Activated naive CD8-positive, alpha-beta T cell treated with anti-CD3 and anti-CD28 coated beads for 36 hours (primary cell): ENCODE data around the gene PRDX6. TPM values are rescaled to one million over a fixed set of nuclear protein-coding genes. Genes with fewer than 3 reads are reported as not detected.
A peak's percentile ranks its signal among the peaks of the same experiment; 100 is the strongest.

Experiments
- DNase-seq: peaks from one replicate; pipeline ENCODE4 v3.0.0; 2021
- H3K27ac Mint-ChIP-seq: one replicate; pipeline ENCODE4 v1.8.0; 2022; ENCODE audit warnings: mild to moderate bottlenecking, moderate library complexity, mixed read lengths
- H3K27me3 Mint-ChIP-seq: one replicate; pipeline ENCODE4 v1.8.0; 2022; ENCODE audit warnings: mild to moderate bottlenecking, mixed read lengths
- H3K36me3 Mint-ChIP-seq: one replicate; pipeline ENCODE4 v1.8.0; 2021; ENCODE audit warnings: mild to moderate bottlenecking, mixed read lengths
- H3K4me1 Mint-ChIP-seq: one replicate; pipeline ENCODE4 v1.8.0; 2021; ENCODE audit warnings: mixed read lengths
- H3K4me3 Mint-ChIP-seq: one replicate; pipeline ENCODE4 v1.8.0; 2022; ENCODE audit warnings: mild to moderate bottlenecking, moderate library complexity, mixed read lengths
- H3K9me3 Mint-ChIP-seq: one replicate; pipeline ENCODE4 v1.8.0; 2022; ENCODE audit warnings: mixed read lengths
- total RNA-seq, 2 experiments: library from RNA; stranded (reverse); gene quantifications; one replicate each; pipeline ENCODE4 v1.2.3, GENCODE V29; 2021

Gene PRDX6, protein sequence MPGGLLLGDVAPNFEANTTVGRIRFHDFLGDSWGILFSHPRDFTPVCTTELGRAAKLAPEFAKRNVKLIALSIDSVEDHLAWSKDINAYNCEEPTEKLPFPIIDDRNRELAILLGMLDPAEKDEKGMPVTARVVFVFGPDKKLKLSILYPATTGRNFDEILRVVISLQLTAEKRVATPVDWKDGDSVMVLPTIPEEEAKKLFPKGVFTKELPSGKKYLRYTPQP
- total RNA-seq: 100 to 1,000 TPM; 168 to 175 TPM

DNA sequence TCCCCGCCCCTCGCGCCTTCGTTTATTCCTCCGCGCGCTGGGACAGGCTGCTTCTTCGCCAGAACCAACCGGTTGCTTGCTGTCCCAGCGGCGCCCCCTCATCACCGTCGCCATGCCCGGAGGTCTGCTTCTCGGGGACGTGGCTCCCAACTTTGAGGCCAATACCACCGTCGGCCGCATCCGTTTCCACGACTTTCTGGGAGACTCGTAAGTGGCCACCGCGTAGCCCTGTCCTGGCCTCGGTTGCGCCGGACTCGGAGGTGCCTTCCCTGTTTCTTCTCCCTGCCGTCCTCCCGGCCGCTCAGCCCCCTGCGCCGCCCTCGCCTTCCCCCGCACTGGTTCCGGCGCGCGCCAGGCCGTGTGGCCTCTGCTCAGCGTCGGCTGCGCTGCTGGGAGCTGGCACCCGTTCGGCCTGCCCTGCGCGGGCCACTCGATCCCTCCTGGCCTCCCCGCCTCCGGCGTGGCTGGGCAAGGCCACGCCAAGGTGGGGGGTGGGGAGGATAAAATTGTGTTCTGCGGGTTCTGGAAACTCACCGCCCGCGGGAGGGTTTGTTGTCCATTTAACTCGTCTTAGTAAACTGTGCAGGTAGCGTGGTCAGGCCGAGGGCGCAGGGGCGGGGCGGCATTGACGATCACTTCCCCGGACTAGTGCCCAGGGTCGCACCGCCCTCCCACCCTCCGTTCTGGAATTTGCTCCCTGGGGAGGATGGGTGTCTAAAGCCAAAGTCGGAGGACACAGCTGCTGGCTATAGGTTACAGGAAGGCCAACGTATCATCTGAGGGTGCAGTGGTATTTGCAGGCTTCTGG lies at the start of gene PRDX6:
TSS of gene PRDX6 (plus strand) at position 50 of the 808 bp plus-strand sequence. CDS start at position 113, 63 bp downstream.
- peak within 1 kb of the TSS; percentile 94 for H3K4me3 Mint-ChIP-seq
- no peaks in the 10 kb centered on the region for H3K27me3 Mint-ChIP-seq
- peaks cover 39% of the 10 kb centered on the region for H3K36me3 Mint-ChIP-seq
- DNase-seq: peak; percentile 85
- peaks cover 54% of the 10 kb centered on the region for H3K4me1 Mint-ChIP-seq
- H3K9me3 Mint-ChIP-seq: no peaks in the 10 kb centered on the region
- H3K27ac Mint-ChIP-seq: peak within 1 kb of the TSS; percentile 89

DNA sequence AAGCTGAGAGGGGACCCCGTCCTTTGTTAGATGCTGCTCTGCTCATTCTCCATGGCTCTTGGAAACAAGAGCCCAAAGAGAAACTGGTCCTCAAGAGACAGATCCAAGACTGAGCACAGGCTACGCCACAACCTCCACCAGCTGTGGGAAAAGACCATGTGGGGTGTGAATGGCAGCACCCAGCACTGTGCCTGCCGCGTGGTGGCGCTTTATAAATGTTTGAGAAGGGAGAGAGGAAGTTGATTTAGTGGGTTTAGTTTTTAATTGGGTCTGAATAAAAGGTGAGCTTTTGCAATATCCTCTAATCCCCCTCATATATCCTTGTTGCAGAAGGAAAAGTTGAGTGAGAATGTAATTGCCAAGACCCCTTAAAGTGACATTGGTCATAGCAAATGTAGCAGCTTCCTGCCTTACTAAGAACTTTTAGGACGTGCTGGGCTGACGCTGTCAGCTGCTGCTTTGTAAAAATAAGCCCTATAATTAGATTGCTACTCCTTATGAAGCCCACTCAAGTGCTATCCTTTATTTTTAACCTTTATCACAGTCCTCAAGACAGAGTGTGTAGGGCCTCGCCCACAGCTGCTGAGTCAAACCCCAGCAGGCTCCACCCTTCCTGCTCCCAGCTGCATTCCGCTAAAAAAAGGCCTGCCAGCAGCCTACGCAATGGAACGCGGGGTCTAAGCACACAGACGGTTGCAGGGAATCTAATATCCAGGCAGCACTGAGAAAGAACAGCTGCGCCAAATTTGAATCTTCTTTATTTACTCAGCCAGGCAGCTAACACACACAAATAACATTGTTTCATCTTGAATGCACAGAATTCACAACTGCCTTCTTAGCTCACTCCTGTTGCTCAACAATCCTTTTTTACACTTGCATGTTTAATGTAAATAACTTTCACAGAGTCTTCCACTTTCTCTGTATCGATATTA lies 47.4 kb upstream of the PRDX6 start:
- Mint-ChIP-seq H3K27me3 (no peaks in the 10 kb centered on the region), H3K36me3 (no peaks in the 10 kb centered on the region)
- peak; percentile 66 for DNase-seq

DNA sequence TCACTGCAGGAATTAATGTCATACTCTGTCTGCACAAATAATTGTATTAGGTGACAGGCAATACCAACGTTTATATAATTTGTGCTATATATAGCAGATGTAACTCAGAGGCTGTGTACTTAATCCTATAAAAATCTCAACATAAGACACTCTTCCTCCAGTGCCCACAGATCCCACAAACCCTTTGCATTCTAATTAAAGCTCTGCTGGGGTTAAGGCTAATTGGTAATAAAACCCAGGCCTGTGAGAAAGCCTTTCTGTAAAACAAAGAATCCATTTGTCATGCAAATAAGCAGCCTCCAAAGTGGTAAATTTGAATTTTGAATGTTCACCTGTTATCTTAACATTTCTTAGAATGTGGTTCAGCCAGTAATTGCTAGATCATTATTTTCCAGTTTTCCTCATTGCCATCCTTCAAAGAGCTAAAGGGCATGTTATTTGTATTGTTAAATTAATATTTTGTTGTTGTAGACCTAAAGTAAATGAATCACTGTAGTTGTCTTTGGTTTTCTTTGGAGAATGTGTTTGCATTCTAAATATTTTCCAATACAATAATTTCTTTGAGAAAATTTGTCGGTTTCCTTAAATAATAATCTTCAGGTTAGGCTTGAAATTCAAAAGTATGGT lies 46.3 kb upstream of the PRDX6 start:
- Mint-ChIP-seq H3K27me3 (no peaks in the 10 kb centered on the region), H3K9me3 (no peaks in the 10 kb centered on the region), H3K36me3 (no peaks in the 10 kb centered on the region), H3K4me3 (no peak overlapping the region), H3K27ac (no peak overlapping the region), H3K4me1 (peaks cover 24% of the 10 kb centered on the region)
- no peak for DNase-seq

More for the DNA sequence above, 47.4 kb upstream of the PRDX6 start:
- H3K4me3 Mint-ChIP-seq: peak overlapping the region; percentile 49
- H3K9me3 Mint-ChIP-seq: no peaks in the 10 kb centered on the region
- H3K27ac Mint-ChIP-seq: peak overlapping the region; percentile 70
- peaks cover 24% of the 10 kb centered on the region for H3K4me1 Mint-ChIP-seq

DNA sequence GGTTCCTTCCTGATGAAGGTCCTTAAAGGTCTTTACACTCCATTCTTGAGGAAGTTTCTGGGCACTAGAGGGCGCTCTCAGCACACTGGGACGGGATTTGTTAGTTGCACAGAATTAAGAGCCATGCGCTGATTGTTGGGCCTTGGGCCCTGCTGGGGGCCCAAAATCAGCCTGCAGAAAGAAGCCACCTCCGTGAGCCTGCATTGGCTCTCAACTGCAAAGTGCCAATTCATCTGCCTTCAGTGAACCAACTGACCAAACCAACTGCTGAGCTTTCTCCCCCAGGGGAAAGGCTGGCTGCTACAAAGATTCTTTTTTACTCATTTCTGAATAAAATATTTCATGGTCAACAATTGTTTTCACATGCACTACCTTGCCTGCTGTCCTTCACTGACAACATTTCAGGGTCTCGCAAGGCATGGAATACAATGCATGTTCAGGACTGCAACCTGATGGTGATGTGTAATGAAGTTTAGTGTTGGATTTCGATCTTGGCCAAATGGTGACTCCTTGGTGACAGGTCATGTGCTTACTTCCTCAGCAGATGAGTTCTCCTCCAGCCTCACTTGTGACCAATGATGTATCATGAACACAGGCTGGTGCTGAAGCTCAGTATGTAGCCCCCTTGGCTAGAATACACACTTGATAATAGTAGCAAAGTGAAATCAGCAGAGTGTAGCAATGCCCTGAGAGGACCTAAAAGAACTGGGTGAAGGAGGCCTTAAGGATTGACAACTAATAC lies 45.7 kb upstream of the PRDX6 start:
- Mint-ChIP-seq H3K27me3 (no peaks in the 10 kb centered on the region), H3K27ac (no peak overlapping the region), H3K36me3 (peaks cover under 1% of the 10 kb centered on the region), H3K4me1 (peaks cover 24% of the 10 kb centered on the region), H3K9me3 (no peaks in the 10 kb centered on the region), H3K4me3 (no peak overlapping the region)
- DNase-seq: peak; percentile 78

DNA sequence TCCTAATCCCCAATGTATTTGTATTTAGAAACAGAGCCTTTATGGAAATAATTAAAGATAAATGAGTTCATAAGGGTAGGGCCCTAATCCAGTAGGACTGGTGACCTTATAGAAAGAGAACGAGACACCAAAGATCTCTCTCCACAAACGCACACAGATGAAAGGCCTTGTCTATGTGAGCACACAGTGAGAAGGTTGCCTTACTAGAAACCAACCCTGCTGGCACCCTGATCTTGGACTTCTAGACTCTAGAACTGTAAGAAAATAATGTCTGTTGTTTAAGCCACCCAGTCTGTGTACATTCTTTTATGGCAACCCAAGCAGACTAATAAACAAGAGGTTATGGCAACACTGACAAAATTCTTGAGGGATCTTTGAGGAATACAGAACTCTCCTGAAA lies 44.8 kb upstream of the PRDX6 start:
- peaks cover 24% of the 10 kb centered on the region for H3K4me1 Mint-ChIP-seq
- no peak overlapping the region for H3K27ac Mint-ChIP-seq
- H3K4me3 Mint-ChIP-seq: no peak overlapping the region
- no peaks in the 10 kb centered on the region for H3K9me3 Mint-ChIP-seq
- no peaks in the 10 kb centered on the region for H3K27me3 Mint-ChIP-seq
- peaks cover 2% of the 10 kb centered on the region for H3K36me3 Mint-ChIP-seq
- DNase-seq: no peak

- H3K36me3 Mint-ChIP-seq: peaks cover 2% of the 10 kb centered on the region
- H3K4me3 Mint-ChIP-seq: no peak overlapping the region
- H3K4me1 Mint-ChIP-seq: peaks cover 22% of the 10 kb centered on the region
- H3K9me3 Mint-ChIP-seq: no peaks in the 10 kb centered on the region
- no peak for DNase-seq
- no peaks in the 10 kb centered on the region for H3K27me3 Mint-ChIP-seq
- H3K27ac Mint-ChIP-seq: no peak overlapping the region
Measured at GRCh38 chr1:173433751-173434326, 43.3 kb upstream of the PRDX6 start.

GRCh38 chr1:173436841-173437428 lies 40.2 kb upstream of the PRDX6 start:
- no peaks in the 10 kb centered on the region for H3K27me3 Mint-ChIP-seq
- peaks cover 2% of the 10 kb centered on the region for H3K36me3 Mint-ChIP-seq
- no peak overlapping the region for H3K4me3 Mint-ChIP-seq
- H3K9me3 Mint-ChIP-seq: no peaks in the 10 kb centered on the region
- H3K27ac Mint-ChIP-seq: no peak overlapping the region
- DNase-seq: no peak
- peaks cover 4% of the 10 kb centered on the region for H3K4me1 Mint-ChIP-seq

GRCh38 chr1:173438675-173439074 lies 38.5 kb upstream of the PRDX6 start:
- no peak for DNase-seq
- H3K27ac Mint-ChIP-seq: no peak overlapping the region
- H3K4me1 Mint-ChIP-seq: peaks cover 6% of the 10 kb centered on the region
- H3K27me3 Mint-ChIP-seq: no peaks in the 10 kb centered on the region
- peaks cover 2% of the 10 kb centered on the region for H3K36me3 Mint-ChIP-seq
- no peaks in the 10 kb centered on the region for H3K9me3 Mint-ChIP-seq
- no peak overlapping the region for H3K4me3 Mint-ChIP-seq

DNA sequence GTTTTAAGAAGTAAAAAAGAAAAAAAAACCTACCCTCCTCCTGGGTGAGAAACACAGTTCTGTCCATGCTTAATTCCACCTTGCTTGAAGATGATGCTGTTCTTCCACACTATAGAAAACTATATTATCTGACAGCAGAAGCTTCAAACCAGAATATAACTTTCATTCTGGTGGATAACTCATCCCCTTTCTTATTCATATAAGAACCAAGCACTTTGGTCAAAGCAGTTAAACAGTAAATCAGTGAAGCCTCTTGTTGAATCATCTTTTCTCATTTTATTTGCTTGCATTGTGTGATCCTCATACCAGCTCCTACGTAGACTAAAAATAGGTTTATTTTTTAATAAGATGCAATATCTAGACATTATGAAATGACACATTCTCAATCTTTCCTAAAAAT lies 36.7 kb upstream of the PRDX6 start:
- Mint-ChIP-seq H3K36me3 (peaks cover 5% of the 10 kb centered on the region), H3K27me3 (no peaks in the 10 kb centered on the region), H3K9me3 (peaks cover 2% of the 10 kb centered on the region), H3K4me3 (no peak overlapping the region), H3K4me1 (peaks cover 21% of the 10 kb centered on the region), H3K27ac (no peak overlapping the region)
- no peak for DNase-seq

DNA sequence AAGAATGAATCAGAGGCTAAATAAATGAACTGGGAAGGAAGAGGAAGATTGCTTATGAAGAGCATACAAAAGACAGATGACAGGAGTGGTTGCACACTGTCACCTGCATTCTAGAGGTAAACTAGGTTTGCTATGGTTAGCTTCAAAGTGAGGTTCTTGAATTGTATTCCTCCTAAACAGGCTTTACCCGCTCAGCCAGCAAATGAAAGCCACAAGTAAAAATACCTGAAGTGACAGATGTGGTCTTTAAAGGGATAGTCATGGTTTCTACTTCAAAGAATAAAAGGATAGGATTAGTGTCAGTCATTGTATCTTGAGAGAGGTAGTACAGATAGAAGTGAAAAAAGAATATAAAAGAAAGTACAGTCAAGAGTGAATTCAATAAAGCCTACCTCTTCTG lies 32.4 kb upstream of the PRDX6 start:
- H3K9me3 Mint-ChIP-seq: peaks cover 8% of the 10 kb centered on the region
- no peak overlapping the region for H3K27ac Mint-ChIP-seq
- H3K4me3 Mint-ChIP-seq: peak overlapping the region; percentile 30
- no peak for DNase-seq
- H3K4me1 Mint-ChIP-seq: peaks cover 25% of the 10 kb centered on the region
- no peaks in the 10 kb centered on the region for H3K27me3 Mint-ChIP-seq
- H3K36me3 Mint-ChIP-seq: peaks cover 35% of the 10 kb centered on the region

DNA sequence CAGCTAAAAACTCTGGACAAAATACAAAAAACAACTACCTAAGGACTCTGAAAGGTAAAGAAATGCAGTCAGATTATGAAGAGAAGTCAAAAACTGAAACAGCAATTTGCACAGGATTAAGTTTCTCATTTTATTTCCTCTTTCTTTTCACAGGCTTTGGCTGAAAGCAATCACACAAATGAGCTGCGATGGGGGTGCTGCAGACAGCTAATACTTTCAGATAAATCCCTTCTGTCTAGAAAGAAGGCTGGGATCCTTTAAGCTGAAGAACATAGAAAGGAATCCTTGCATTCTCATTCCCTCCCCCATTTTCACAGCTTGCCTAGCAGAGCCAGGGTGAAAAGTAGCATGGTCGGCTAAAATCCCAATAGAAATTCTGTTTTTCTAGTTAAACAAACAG lies 32.0 kb upstream of the PRDX6 start:
- H3K36me3 Mint-ChIP-seq: peaks cover 35% of the 10 kb centered on the region
- H3K4me3 Mint-ChIP-seq: peak overlapping the region; percentile 30
- no peak for DNase-seq
- peaks cover 25% of the 10 kb centered on the region for H3K4me1 Mint-ChIP-seq
- peaks cover 8% of the 10 kb centered on the region for H3K9me3 Mint-ChIP-seq
- H3K27ac Mint-ChIP-seq: no peak overlapping the region
- H3K27me3 Mint-ChIP-seq: no peaks in the 10 kb centered on the region

- no peaks in the 10 kb centered on the region for H3K27me3 Mint-ChIP-seq
- peaks cover 35% of the 10 kb centered on the region for H3K36me3 Mint-ChIP-seq
- H3K27ac Mint-ChIP-seq: no peak overlapping the region
- H3K4me1 Mint-ChIP-seq: peaks cover 25% of the 10 kb centered on the region
- no peak overlapping the region for H3K4me3 Mint-ChIP-seq
- H3K9me3 Mint-ChIP-seq: peaks cover 8% of the 10 kb centered on the region
- no peak for DNase-seq
Measured at GRCh38 chr1:173445656-173446055, 31.5 kb upstream of the PRDX6 start.

- no peak overlapping the region for H3K4me3 Mint-ChIP-seq
- H3K9me3 Mint-ChIP-seq: peaks cover 8% of the 10 kb centered on the region
- no peaks in the 10 kb centered on the region for H3K27me3 Mint-ChIP-seq
- no peak overlapping the region for H3K27ac Mint-ChIP-seq
- H3K36me3 Mint-ChIP-seq: peaks cover 36% of the 10 kb centered on the region
- H3K4me1 Mint-ChIP-seq: peaks cover 23% of the 10 kb centered on the region
- no peak for DNase-seq
Measured at GRCh38 chr1:173447224-173447623, 29.9 kb upstream of the PRDX6 start.
